Gastroesophageal sphincter (tissue), 3 donors: Measurements from ENCODE around the gene HIC2.
"Not testable (repeated sequence)": the region's sequence is repeated elsewhere in the genome, so short reads cannot be mapped to it uniquely, and the experiment has no call there.

Experiments used
- CTCF ChIP-seq, 4 experiments: fragments of 200-600 bp in 2 of 4; fragments of 450-650 bp in 2 of 4; sonication (generic) in 1 of 4; IDR thresholded peaks; one replicate each; pipeline ENCODE4 v1.5.1; 2017 to 2019; ENCODE audit warnings: antibody characterized with exemption in 4 of 4, mild to moderate bottlenecking in 2 of 4, moderate library complexity in 2 of 4
- EP300 ChIP-seq: sonication (generic); formaldehyde crosslinking; IDR thresholded peaks from one replicate; pipeline ENCODE4 v1.6.1; 2017; ENCODE audit warnings: antibody characterized with exemption, mild to moderate bottlenecking
- POLR2A ChIP-seq, 2 donors: fragments of 450-650 bp; IDR thresholded peaks; one replicate each; pipeline ENCODE4 v1.6.1; 2017; ENCODE audit warnings: antibody characterized with exemption in 2 of 2, mild to moderate bottlenecking in 2 of 2, moderate library complexity in 1 of 2
- POLR2AphosphoS5 ChIP-seq: sonication (generic); formaldehyde crosslinking; IDR thresholded peaks from one replicate; pipeline ENCODE4 v1.6.1; 2017; ENCODE audit warnings: antibody characterized with exemption

GRCh38 chr22:21498489-21498888 is 81.3 kb downstream of the HIC2 start:
- not testable (repeated sequence) for TF ChIP-seq POLR2AphosphoS5; POLR2A (IDR thresholded peaks at IDR 0.05); CTCF (IDR thresholded peaks at IDR 0.05); EP300
